Duodenal mucosa (tissue), 2 donors: ENCODE results near the gene WLS.
A peak's percentile ranks its signal among the peaks of the same experiment; 100 is the strongest.

Experiments
- H3K27ac ChIP-seq: one replicate; pipeline ENCODE4 v1.7.0; 2013; ENCODE audit warnings: low read depth, low read length
- H3K27me3 ChIP-seq, 2 donors: one replicate each; pipeline ENCODE4 v1.7.0; 2013; ENCODE audit warnings: low read length in 2 of 2, control low read depth in 1 of 2; ENCODE audit not compliant: insufficient read depth in 2 of 2, control insufficient read depth in 1 of 2
- H3K36me3 ChIP-seq, 2 donors: one replicate each; pipeline ENCODE4 v1.7.0; 2013; ENCODE audit warnings: low read length in 2 of 2, control low read depth in 1 of 2; ENCODE audit not compliant: insufficient read depth in 2 of 2, control insufficient read depth in 1 of 2
- H3K4me1 ChIP-seq, 2 donors: one replicate each; pipeline ENCODE4 v1.7.0; 2013; ENCODE audit warnings: low read length in 2 of 2, control low read depth in 1 of 2; ENCODE audit not compliant: insufficient read depth in 2 of 2, control insufficient read depth in 1 of 2
- H3K4me3 ChIP-seq, 2 donors: one replicate each; pipeline ENCODE4 v1.7.0; 2013; ENCODE audit warnings: low read length in 2 of 2, low read depth in 1 of 2
- H3K9ac ChIP-seq, 2 donors: one replicate each; pipeline ENCODE4 v1.7.0; 2013; ENCODE audit warnings: low read length in 2 of 2, low read depth in 1 of 2
- H3K9me3 ChIP-seq, 2 donors: one replicate each; pipeline ENCODE4 v1.7.0; 2013; ENCODE audit warnings: low read length in 2 of 2, control low read depth in 1 of 2; ENCODE audit not compliant: control insufficient read depth in 1 of 2

WLS gene

GRCh38 chr1:68232289-68233148, at the start of gene WLS:
Gene WLS (minus strand): TSS chr1:68232523. CDS start chr1:68232299, 224 bp downstream.
- H3K9me3 ChIP-seq: no peaks in the 10 kb centered on the region
- peak within 1 kb of the TSS; percentile 75 to 85 for H3K9ac ChIP-seq
- no peaks in the 10 kb centered on the region for H3K27me3 ChIP-seq
- H3K36me3 ChIP-seq: no peaks in the 10 kb centered on the region
- H3K4me1 ChIP-seq: peaks cover 7 to 8% of the 10 kb centered on the region in 2 donors
- H3K27ac ChIP-seq: peak within 1 kb of the TSS; percentile 53
- H3K4me3 ChIP-seq: peak within 1 kb of the TSS; percentile 90 to 91

- Histone ChIP-seq H3K4me3 (no peak overlapping the region), H3K27me3 (no peaks in the 10 kb centered on the region), H3K27ac (no peak overlapping the region), H3K9me3 (no peaks in the 10 kb centered on the region), H3K36me3 (no peaks in the 10 kb centered on the region), H3K4me1 (no peaks in the 10 kb centered on the region), H3K9ac (no peak overlapping the region)
Measured at GRCh38 chr1:68280286-68280685, 48.0 kb upstream of the WLS start.

GRCh38 chr1:68279846-68280245, 47.5 kb upstream of the WLS start:
- no peaks in the 10 kb centered on the region for H3K4me1 ChIP-seq
- H3K9me3 ChIP-seq: no peaks in the 10 kb centered on the region
- no peak overlapping the region for H3K9ac ChIP-seq
- H3K36me3 ChIP-seq: no peaks in the 10 kb centered on the region
- H3K4me3 ChIP-seq: no peak overlapping the region
- H3K27me3 ChIP-seq: no peaks in the 10 kb centered on the region
- H3K27ac ChIP-seq: no peak overlapping the region

- no peak overlapping the region for H3K27ac ChIP-seq
- no peak overlapping the region for H3K9ac ChIP-seq
- H3K4me3 ChIP-seq: no peak overlapping the region
- H3K4me1 ChIP-seq: no peaks in the 10 kb centered on the region
- no peaks in the 10 kb centered on the region for H3K36me3 ChIP-seq
- no peaks in the 10 kb centered on the region for H3K9me3 ChIP-seq
- no peaks in the 10 kb centered on the region for H3K27me3 ChIP-seq
Measured at GRCh38 chr1:68278221-68278620, 45.9 kb upstream of the WLS start.

GRCh38 chr1:68276448-68276847, 44.1 kb upstream of the WLS start:
- no peaks in the 10 kb centered on the region for H3K4me1 ChIP-seq
- no peaks in the 10 kb centered on the region for H3K9me3 ChIP-seq
- H3K4me3 ChIP-seq: no peak overlapping the region
- H3K36me3 ChIP-seq: no peaks in the 10 kb centered on the region
- no peaks in the 10 kb centered on the region for H3K27me3 ChIP-seq
- H3K9ac ChIP-seq: no peak overlapping the region
- no peak overlapping the region for H3K27ac ChIP-seq

GRCh38 chr1:68273530-68273929, 41.2 kb upstream of the WLS start:
- Histone ChIP-seq H3K36me3 (no peaks in the 10 kb centered on the region), H3K4me3 (no peak overlapping the region), H3K27me3 (no peaks in the 10 kb centered on the region), H3K27ac (no peak overlapping the region), H3K4me1 (no peaks in the 10 kb centered on the region), H3K9ac (no peak overlapping the region), H3K9me3 (no peaks in the 10 kb centered on the region)

GRCh38 chr1:68271596-68271995, 39.3 kb upstream of the WLS start:
- Histone ChIP-seq H3K27me3 (no peaks in the 10 kb centered on the region), H3K4me3 (no peak overlapping the region), H3K9me3 (no peaks in the 10 kb centered on the region), H3K27ac (no peak overlapping the region), H3K4me1 (no peaks in the 10 kb centered on the region), H3K9ac (no peak overlapping the region), H3K36me3 (no peaks in the 10 kb centered on the region)

GRCh38 chr1:68270951-68271350, 38.6 kb upstream of the WLS start:
- no peak overlapping the region for H3K27ac ChIP-seq
- H3K4me3 ChIP-seq: no peak overlapping the region
- H3K4me1 ChIP-seq: no peaks in the 10 kb centered on the region
- no peak overlapping the region for H3K9ac ChIP-seq
- no peaks in the 10 kb centered on the region for H3K27me3 ChIP-seq
- no peaks in the 10 kb centered on the region for H3K9me3 ChIP-seq
- no peaks in the 10 kb centered on the region for H3K36me3 ChIP-seq

GRCh38 chr1:68269637-68270430, 37.5 kb upstream of the WLS start:
- Histone ChIP-seq H3K4me1 (no peaks in the 10 kb centered on the region), H3K36me3 (no peaks in the 10 kb centered on the region)

GRCh38 chr1:68268896-68269483, 36.7 kb upstream of the WLS start:
- H3K4me1 ChIP-seq: no peaks in the 10 kb centered on the region
- no peaks in the 10 kb centered on the region for H3K27me3 ChIP-seq
- no peak overlapping the region for H3K9ac ChIP-seq
- H3K9me3 ChIP-seq: no peaks in the 10 kb centered on the region
- no peak overlapping the region for H3K4me3 ChIP-seq
- no peaks in the 10 kb centered on the region for H3K36me3 ChIP-seq
- H3K27ac ChIP-seq: no peak overlapping the region

More at GRCh38 chr1:68269637-68270430, 37.5 kb upstream of the WLS start:
- Histone ChIP-seq H3K4me3 (no peak overlapping the region), H3K9me3 (no peaks in the 10 kb centered on the region), H3K9ac (no peak overlapping the region), H3K27me3 (no peaks in the 10 kb centered on the region), H3K27ac (no peak overlapping the region)
